ENCODE results near the gene ZNF853.
A peak's percentile ranks its signal among the peaks of the same experiment; 100 is the strongest.
"Not testable (repeated sequence)": the region's sequence is repeated elsewhere in the genome, so short reads cannot be mapped to it uniquely, and the experiment has no call there.

ZNF853 gene

GRCh38 chr7:6631605-6632004, 16.2 kb downstream of the ZNF853 start:
- DNase-seq (ENCODE audit: low read depth, low spot score), result no peak
- H3K36me3 ChIP-seq (ENCODE audit: insufficient read depth, insufficient read length, low read length), result no peaks in the 10 kb centered on the region

DNA sequence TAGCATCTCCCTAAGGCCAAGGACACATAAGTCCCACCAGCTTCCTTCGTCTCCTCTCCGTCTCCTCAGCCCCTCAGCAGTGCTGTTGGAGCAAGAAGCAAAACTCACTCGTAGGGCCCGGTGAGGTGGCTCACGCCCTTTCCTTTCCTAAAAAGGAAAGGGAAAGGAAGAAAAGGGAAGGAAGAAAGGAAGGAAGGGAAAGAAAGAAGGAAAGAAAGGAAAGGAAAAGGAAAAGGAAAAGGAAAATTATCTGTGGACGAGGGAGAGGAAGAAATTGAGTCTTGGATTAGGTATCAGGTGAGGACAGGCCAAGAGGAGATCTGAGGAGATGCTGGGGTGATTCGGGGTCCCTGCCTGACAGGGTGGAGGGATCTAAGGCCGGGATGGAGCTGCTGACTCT, 18.6 kb downstream of the ZNF853 start:
- no peaks in the 10 kb centered on the region for H3K27me3 ChIP-seq (ENCODE audit: insufficient read depth, insufficient read length)
- no peak for TF ChIP-seq SUZ12 (IDR thresholded peaks at IDR 0.05; ENCODE audit: extremely low read depth, insufficient read depth, insufficient read length)
- H3K9me3 ChIP-seq (ENCODE audit: insufficient read depth, low read length), result no peaks in the 10 kb centered on the region
- H3K4me3 ChIP-seq (ENCODE audit: insufficient read length, low read depth), result no peak overlapping the region
- H3K9ac ChIP-seq (ENCODE audit: insufficient read length, low read depth), result no peak overlapping the region
- DNase-seq (ENCODE audit: low read depth, low spot score), result no peak
- peaks cover 10% of the 10 kb centered on the region for H3K4me1 ChIP-seq (ENCODE audit: insufficient read depth, insufficient read length)
- H3K36me3 ChIP-seq (ENCODE audit: insufficient read depth, insufficient read length, low read length), result peaks cover 6% of the 10 kb centered on the region

More at GRCh38 chr7:6631605-6632004, 16.2 kb downstream of the ZNF853 start:
- no peaks in the 10 kb centered on the region for H3K27me3 ChIP-seq (ENCODE audit: insufficient read depth, insufficient read length)
- H3K4me3 ChIP-seq (ENCODE audit: insufficient read length, low read depth), result no peak overlapping the region
- peak overlapping the region; percentile 22 for H3K9ac ChIP-seq (ENCODE audit: insufficient read length, low read depth)
- H3K4me1 ChIP-seq (ENCODE audit: insufficient read depth, insufficient read length), result peaks cover 10% of the 10 kb centered on the region
- H3K9me3 ChIP-seq (ENCODE audit: insufficient read depth, low read length), result no peaks in the 10 kb centered on the region
- no peak for TF ChIP-seq YY1 (IDR thresholded peaks at IDR 0.05; ENCODE audit: insufficient read depth, insufficient read length)
- TF ChIP-seq ZNF274 (IDR thresholded peaks at IDR 0.05; ENCODE audit: low read depth, low read length), result no peak
- no peak for TF ChIP-seq SUZ12 (IDR thresholded peaks at IDR 0.05; ENCODE audit: extremely low read depth, insufficient read depth, insufficient read length)

DNA sequence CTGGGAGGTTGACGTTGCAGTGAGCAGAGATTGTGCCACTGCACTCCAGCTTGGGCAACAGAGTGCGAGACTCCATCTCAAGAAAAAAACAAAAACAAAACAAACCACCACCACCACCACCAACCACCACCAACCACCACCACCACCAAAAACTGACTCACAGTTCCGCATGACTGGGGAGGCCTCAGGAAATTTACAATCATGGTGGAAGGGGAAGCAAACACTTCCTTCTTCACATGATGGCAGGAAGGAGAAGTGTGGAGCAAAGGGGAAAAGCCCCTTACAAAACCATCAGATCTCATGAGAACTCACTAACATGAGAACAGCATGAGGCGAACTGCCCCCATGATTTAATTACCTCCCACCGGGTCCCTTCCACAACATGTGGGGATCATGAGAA, 19.6 kb downstream of the ZNF853 start:
- H3K9me3 ChIP-seq (ENCODE audit: insufficient read depth, low read length); H3K27me3 ChIP-seq (ENCODE audit: insufficient read depth, insufficient read length); H3K4me1 ChIP-seq (ENCODE audit: insufficient read depth, insufficient read length); H3K4me3 ChIP-seq (ENCODE audit: insufficient read length, low read depth); DNase-seq (ENCODE audit: low read depth, low spot score); H3K9ac ChIP-seq (ENCODE audit: insufficient read length, low read depth): not testable (repeated sequence)
- H3K36me3 ChIP-seq (ENCODE audit: insufficient read depth, insufficient read length, low read length), result peaks cover 16% of the 10 kb centered on the region

- Histone ChIP-seq H3K9ac (ENCODE audit: insufficient read length, low read depth) (peak within 1 kb of the TSS; percentile 80), H3K4me3 (ENCODE audit: insufficient read length, low read depth) (peak within 1 kb of the TSS; percentile 73), H3K36me3 (ENCODE audit: insufficient read depth, insufficient read length, low read length) (peaks cover 35% of the 10 kb centered on the region), H3K27me3 (ENCODE audit: insufficient read depth, insufficient read length) (no peaks in the 10 kb centered on the region), H3K9me3 (ENCODE audit: insufficient read depth, low read length) (0 out of 2 replicates have a peak, but pooled peaks cover 4% of the 10 kb centered on the region), H3K4me1 (ENCODE audit: insufficient read depth, insufficient read length) (peaks cover 9% of the 10 kb centered on the region)
- no peak for TF ChIP-seq YY1 (IDR thresholded peaks at IDR 0.05; ENCODE audit: insufficient read depth, insufficient read length)
- no peak for TF ChIP-seq ZNF274 (IDR thresholded peaks at IDR 0.05; ENCODE audit: low read depth, low read length)
- no peak for TF ChIP-seq SUZ12 (IDR thresholded peaks at IDR 0.05; ENCODE audit: extremely low read depth, insufficient read depth, insufficient read length)
- no peak for DNase-seq (ENCODE audit: low read depth, low spot score)
These were observed 21.5 kb downstream of the ZNF853 start, which contains the start of gene ZNF316 for GRCh38 chr7:6636741-6637543. ZNF316 (plus strand) TSS chr7:6637318; CDS start chr7:6642410, 5,092 bp downstream.

- no peak for DNase-seq (ENCODE audit: low read depth, low spot score)
- Histone ChIP-seq H3K4me1 (ENCODE audit: insufficient read depth, insufficient read length) (peaks cover 8% of the 10 kb centered on the region), H3K9me3 (ENCODE audit: insufficient read depth, low read length) (0 out of 2 replicates have a peak, but pooled peaks cover 4% of the 10 kb centered on the region), H3K27me3 (ENCODE audit: insufficient read depth, insufficient read length) (no peaks in the 10 kb centered on the region), H3K9ac (ENCODE audit: insufficient read length, low read depth) (peak overlapping the region; percentile 66), H3K4me3 (ENCODE audit: insufficient read length, low read depth) (peak overlapping the region; percentile 73), H3K36me3 (ENCODE audit: insufficient read depth, insufficient read length, low read length) (peaks cover 42% of the 10 kb centered on the region)
- no peak for TF ChIP-seq YY1 (IDR thresholded peaks at IDR 0.05; ENCODE audit: insufficient read depth, insufficient read length)
- TF ChIP-seq ZNF274 (IDR thresholded peaks at IDR 0.05; ENCODE audit: low read depth, low read length), result no peak
- no peak for TF ChIP-seq SUZ12 (IDR thresholded peaks at IDR 0.05; ENCODE audit: extremely low read depth, insufficient read depth, insufficient read length)
These were observed 22.3 kb downstream of the ZNF853 start for GRCh38 chr7:6637544-6638229.

GRCh38 chr7:6639032-6639431, 23.6 kb downstream of the ZNF853 start:
- no peak for DNase-seq (ENCODE audit: low read depth, low spot score)
- Histone ChIP-seq H3K4me3 (ENCODE audit: insufficient read length, low read depth) (no peak overlapping the region), H3K4me1 (ENCODE audit: insufficient read depth, insufficient read length) (peaks cover 8% of the 10 kb centered on the region), H3K9ac (ENCODE audit: insufficient read length, low read depth) (no peak overlapping the region), H3K36me3 (ENCODE audit: insufficient read depth, insufficient read length, low read length) (peaks cover 55% of the 10 kb centered on the region), H3K9me3 (ENCODE audit: insufficient read depth, low read length) (0 out of 2 replicates have a peak, but pooled peaks cover 4% of the 10 kb centered on the region), H3K27me3 (ENCODE audit: insufficient read depth, insufficient read length) (no peaks in the 10 kb centered on the region)
- TF ChIP-seq YY1 (IDR thresholded peaks at IDR 0.05; ENCODE audit: insufficient read depth, insufficient read length), result no peak

DNA sequence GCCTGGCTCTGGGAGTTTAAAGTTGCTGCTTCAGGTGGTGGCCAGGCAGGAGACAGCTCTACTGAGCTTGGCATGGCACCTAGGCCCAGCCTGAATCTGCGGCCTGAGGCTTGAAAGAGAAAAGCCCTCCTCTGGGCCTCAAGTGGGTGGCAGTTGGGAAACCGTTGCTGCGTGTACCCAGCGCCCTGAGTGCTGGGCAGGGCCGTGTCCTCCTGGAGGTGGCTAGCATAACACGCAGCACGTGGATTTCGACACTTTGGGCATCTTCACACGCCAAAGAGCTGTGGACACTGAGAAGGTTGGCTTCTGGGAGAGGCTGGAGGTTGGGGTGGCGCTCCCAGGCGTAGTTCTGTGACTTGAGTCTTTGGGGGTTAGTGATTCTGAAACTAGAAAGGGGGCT, 24.2 kb downstream of the ZNF853 start:
- TF ChIP-seq SUZ12 (IDR thresholded peaks at IDR 0.05; ENCODE audit: extremely low read depth, insufficient read depth, insufficient read length), result no peak
- no peak for TF ChIP-seq ZNF274 (IDR thresholded peaks at IDR 0.05; ENCODE audit: low read depth, low read length)
- TF ChIP-seq YY1 (IDR thresholded peaks at IDR 0.05; ENCODE audit: insufficient read depth, insufficient read length), result no peak
- H3K4me3 ChIP-seq (ENCODE audit: insufficient read length, low read depth), result no peak overlapping the region
- no peak for DNase-seq (ENCODE audit: low read depth, low spot score)
- H3K9me3 ChIP-seq (ENCODE audit: insufficient read depth, low read length), result 0 out of 2 replicates have a peak, but pooled peaks cover 4% of the 10 kb centered on the region
- peaks cover 8% of the 10 kb centered on the region for H3K4me1 ChIP-seq (ENCODE audit: insufficient read depth, insufficient read length)
- peaks cover 61% of the 10 kb centered on the region for H3K36me3 ChIP-seq (ENCODE audit: insufficient read depth, insufficient read length, low read length)
- no peaks in the 10 kb centered on the region for H3K27me3 ChIP-seq (ENCODE audit: insufficient read depth, insufficient read length)
- no peak overlapping the region for H3K9ac ChIP-seq (ENCODE audit: insufficient read length, low read depth)

Data from NT2/D1 (cell line).